ENCODE measurements around the gene ASB7.
"Not testable (repeated sequence)": the region's sequence is repeated elsewhere in the genome, so short reads cannot be mapped to it uniquely, and the experiment has no call there.

Gene ASB7, protein sequence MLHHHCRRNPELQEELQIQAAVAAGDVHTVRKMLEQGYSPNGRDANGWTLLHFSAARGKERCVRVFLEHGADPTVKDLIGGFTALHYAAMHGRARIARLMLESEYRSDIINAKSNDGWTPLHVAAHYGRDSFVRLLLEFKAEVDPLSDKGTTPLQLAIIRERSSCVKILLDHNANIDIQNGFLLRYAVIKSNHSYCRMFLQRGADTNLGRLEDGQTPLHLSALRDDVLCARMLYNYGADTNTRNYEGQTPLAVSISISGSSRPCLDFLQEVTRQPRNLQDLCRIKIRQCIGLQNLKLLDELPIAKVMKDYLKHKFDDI

DNA sequence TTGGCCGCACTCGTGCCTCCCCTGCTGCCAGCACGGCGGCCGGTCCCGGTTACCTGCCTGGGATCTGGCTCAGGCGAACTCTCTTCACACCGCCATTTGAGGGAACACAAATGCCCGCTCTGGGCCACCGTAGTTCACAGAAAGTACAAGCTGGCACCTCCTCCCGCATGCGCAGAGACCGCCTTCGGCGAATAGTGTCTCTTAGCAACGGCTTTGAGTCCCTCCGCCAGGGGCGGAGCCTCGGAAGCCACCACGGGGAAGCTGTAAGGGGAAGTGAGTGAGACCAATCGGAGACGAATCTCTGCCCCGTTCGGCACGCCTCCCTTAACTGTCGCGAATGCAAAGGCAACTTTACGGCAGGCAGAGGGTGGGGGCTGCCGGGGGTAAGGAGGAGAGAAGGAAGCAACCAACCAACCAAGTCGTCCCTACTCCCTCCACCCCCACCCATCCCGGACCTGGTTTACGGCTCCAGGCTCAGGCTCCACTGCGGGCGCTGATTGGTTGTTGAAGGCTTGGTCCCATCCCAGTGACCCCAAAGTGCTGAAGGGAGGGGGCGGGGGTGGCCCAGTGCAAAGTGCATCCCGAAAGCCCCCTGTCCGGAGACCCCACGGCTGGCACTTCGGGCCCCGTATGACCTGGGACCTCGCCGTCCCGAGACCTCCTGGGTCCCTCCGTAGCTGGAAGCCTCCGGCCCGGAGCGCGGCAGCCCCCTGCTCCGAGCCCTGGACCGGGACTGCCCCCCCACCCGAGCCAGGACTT is at the start of gene ASB7, which contains the start of gene LINS1:
Gene ASB7, plus strand, starts transcription at position 526 of the 759 bp plus-strand sequence. CDS start 9,628 bp downstream, outside the sequence.
Gene LINS1, minus strand, starts transcription at position 121 of the 759 bp plus-strand sequence. CDS start 21,342 bp downstream, outside the sequence.
- peak; percentile 99 for DNase-seq

DNA sequence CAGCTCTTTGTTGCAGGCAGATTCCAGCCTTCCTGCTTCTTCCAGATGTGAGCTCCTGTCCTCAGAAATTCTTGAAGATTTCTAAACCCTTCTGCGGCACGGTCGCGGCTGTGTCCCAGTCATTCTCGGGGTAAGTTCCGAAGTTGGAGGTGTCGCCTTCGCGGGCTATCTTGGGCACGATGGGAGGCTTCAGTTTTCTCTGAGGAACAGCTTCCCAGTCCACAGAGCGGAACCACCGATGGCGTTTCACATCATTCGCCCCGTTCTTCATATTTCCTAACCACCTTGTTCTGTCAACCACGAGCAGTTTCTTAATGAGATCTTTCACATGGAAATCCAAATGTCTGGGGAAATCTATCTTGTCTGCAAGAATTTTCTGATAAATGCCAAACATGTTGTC is 48.9 kb upstream of the ASB7 start:
- no peak for DNase-seq

DNA sequence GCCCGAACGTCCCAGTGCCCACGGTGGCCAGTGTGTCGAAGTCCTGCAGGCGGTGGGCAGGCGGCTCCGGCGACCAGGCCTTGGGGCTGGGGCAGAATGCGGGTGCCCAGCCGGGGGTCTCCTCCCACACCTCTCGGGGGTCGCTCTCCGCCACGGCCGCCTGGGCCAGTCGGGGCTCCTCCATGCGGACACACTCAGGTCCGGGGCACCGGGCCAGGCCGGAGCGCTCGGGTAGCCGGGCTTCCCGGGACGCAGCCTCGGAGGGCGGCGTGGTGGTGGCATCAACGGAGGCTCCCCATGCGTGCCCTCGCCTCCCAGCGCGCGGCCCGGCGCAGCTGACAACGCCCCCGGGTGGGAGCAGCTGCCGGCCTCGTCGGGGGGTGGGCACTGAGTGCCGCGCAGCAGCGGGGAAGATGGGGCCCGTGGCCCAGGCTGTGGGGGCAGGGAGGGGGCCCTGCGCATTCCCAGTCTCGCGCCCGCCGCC is 43.6 kb upstream of the ASB7 start:
- no peak for DNase-seq

DNA sequence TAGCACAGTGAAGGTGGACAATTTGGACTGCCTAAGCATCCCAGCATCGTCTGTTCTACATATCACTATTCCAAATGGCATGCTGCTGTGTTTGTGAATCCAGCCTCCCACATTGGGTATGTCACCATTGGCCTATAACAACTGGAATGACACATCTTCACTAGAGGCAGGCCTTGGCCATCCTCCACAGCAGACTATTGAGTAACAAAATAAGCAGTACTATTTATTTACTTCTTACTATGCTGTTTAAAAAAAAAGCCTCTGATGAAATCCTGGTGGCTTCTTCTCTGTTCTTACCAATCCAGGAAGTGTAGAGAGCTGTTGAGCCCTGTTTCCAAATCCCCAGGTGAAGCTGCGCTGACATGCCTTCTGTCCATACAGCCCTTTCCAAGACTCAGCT is 43.1 kb upstream of the ASB7 start:
- DNase-seq: no peak

DNA sequence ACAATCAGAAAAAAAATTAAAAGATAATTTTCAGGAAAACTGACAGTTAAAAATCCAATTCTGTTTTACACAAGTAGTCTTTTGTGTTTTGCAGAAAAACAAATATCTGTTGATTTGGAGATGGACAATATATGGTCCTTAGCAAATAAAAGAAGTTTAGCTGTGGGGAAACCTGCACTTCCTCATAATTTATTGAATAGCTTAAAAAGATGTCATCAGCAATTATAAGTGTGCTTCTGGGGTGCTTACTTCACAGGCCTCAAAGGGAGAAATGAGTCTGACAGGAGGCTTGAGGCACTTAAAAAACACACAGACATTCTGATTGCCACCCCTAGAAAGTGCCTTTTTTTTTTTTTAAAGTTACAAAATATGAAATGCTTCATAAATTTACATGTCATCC is 42.1 kb upstream of the ASB7 start:
- DNase-seq: no peak

DNA sequence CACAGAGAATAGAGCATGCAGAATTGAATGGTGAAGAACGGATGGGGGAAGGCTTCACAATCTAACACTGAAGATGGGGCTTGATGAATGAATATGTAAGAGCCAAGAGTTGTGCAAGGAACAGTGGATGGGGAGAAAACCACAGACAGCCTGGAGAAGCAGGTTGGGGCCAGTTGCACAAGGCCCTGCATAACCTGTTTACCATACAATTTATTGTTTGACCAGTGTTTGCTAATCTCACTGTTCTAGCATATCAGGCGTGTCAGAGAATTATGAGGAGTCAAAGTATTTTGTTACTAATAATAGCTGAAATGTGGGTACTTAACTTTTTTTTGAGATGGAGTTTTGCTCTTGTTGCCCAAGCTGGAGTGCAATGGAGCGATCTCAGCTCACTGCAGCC is 36.8 kb upstream of the ASB7 start:
- no peak for DNase-seq

DNA sequence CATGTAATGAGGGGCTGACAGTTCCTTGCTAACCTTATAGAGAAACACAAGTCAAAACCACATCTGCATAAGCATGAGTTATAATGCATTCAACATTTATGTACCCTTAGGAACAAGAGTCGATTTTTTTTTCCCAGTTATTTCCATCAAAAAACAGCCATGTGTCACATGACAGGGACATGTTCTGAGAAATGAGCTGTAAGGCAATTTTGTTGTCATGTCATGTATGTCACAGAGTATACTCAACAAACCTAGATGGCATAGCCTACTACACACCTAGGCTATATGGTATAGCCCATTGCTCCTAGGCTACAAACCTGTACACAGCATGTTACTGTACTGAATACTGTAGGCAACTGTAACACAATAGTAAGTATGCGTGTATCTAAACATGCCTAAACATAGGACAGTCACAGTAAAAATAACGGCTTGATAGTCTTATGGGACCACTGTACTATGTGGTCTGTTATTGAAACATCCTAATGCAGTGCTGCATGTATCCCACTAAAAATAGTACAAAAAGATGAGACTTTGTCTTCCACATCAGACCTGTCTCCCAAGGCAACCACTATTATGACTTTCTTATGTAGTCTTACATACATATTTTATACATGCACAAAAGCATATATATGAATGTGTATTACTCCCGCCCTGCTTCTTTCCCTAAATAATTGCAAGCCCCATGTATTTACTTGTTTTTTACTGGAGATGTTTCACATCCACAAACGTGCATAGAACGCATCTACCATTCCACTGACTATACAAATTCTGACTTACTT is 35.4 kb upstream of the ASB7 start:
- DNase-seq: no peak

DNA sequence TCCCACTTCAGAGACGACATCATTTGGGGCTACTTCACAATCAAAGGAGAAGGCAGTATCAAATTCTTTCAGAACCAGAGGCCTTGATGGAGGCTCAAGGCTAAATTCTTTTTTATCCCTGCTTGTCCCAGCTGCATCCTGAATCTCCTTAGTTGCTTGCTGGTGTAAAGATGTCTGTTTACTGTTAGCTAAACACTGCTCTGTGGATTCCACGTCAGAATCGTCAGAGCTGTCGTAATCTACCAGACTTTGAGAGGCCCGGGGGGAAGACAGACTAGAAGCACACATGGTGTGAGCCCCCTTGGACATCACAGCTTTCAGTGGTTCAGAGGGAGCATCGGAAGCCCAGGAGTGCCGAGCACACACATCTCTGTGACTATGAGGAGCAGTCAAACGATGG is 33.0 kb upstream of the ASB7 start:
- DNase-seq: no peak

DNA sequence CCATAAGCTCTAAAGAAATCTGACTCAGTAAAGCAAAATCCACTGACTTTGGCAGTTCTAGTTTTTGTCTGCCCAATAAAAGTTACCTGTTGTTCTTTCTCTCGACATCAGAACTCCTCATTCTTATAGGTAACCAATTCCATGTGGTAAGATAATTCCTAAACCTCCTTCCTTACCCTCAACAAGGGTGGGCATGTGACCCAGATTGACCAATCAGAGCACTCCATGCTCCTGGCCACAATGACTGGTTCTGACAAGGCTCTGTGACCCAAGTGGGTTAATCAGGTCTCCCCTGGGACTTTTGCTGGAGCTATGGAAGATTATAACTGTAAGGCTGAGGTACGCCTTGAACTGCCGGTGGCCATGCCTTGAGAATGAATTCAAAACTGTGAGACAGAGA is 32.1 kb upstream of the ASB7 start:
- no peak for DNase-seq

DNA sequence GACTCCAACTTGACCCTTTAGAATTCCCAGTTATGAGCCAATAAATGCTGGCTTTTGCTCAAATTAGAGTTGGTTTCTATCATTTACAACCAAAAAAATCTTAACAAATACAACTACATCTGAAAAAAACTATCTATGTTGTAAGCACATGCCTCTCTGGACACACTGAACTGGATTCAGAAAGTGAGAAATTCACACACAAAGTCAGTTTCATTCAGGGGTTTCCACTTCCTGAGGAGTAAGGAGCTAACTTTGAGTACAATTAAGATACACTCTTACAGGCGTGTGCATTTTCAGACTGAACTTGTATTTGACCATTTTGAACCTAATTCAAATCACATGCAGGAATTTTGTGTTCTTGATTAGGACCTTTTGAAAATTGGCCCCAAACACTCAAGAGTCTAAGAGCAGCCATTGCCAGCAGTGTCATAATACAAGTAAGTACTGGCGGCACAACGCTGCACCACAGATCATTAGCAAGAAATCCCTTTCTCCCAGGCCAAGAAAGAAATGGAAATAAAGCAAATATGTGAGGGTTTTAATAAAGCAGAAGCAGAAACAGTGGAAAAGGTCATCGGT is 31.6 kb upstream of the ASB7 start:
- no peak for DNase-seq

DNA sequence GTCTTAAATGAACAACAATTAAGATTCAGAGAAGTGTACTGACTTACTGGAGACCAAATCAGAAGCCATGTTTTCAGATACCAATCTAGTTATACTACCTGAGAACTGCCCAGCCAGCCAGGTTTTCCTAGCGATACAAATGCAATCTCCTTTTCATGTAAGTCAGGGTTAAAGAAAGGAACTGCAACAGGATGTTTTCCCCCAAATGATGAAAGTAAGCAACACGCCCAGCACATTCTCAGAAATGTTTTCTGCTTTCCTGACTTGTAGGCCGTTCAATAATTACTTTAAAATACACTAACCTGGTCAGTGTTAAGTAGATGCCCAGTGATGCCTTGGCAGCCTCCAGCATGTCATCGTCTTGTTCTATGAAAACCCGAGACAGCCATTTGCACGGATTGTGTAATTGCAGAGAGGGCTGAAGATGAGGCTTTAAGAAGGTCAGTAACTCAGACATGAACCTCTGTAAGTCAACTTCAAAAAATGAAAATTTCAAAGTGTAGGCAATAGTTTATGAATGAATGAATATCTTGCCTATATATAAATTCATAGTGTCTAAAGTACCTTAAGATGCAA is 30.7 kb upstream of the ASB7 start:
- DNase-seq: no peak

DNA sequence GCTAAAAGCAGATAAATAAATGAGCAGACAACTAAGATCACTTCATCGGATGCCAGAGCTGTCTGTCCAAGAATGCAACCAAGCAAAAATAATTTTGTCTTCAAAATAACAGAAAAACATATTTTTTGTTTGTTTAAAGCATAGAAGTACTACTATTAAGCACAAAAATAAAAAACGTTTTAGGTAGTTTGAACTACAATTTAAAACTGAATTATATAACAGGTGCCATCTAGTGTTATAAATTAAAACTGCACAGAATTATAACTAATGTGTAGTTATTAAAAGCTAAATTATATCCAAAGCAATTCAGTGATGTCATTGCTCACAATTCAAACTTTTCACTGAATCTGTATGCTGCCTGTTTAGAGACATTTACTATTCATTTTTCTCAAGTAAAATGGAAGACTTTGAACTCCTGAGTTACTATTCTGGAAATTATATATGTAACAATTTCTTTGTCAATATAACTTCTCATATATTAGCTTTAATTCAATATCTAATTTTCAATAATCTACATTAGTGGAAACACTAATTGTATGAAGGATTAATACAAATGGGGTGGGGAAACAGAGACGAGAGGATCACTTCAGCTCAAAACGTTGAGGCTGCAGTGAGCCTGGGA is 29.9 kb upstream of the ASB7 start:
- DNase-seq: no peak

DNA sequence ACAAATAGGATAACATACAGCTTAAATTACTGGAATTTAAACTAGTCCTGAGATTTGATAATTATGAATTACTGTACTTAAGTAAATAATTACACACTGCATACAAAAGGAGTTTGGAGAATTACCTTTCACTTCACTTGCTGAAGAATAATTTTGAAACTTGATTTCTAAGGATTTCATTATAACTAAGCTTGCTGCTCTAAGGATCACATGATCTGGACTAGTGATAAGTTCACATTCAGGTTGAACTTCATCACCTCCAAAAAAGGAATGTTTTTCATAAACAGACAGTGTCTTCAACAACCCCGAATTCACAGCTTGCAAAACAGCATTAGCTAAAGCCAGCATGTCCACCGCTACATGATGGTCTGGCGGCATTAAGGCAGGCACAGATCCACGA is 28.9 kb upstream of the ASB7 start:
- no peak for DNase-seq

DNA sequence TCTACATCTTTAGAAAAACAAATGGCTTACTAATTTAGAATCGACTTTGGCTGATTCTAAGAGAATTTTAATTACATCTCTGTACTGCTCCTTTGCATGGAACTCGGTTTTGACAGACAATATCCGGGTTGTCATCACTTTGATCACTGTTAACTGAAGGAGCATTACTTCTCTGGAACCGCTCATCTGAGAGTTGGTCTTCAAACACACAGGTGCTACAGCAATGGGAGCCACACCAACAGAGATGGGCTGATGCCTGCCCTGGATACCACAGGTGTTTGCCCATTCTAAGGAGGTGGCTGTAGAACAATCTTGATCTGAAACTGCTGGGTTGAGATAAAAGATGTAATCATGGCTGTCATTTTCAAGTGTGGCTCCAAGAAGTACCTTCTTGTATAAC is 22.0 kb upstream of the ASB7 start:
- no peak for DNase-seq

DNA sequence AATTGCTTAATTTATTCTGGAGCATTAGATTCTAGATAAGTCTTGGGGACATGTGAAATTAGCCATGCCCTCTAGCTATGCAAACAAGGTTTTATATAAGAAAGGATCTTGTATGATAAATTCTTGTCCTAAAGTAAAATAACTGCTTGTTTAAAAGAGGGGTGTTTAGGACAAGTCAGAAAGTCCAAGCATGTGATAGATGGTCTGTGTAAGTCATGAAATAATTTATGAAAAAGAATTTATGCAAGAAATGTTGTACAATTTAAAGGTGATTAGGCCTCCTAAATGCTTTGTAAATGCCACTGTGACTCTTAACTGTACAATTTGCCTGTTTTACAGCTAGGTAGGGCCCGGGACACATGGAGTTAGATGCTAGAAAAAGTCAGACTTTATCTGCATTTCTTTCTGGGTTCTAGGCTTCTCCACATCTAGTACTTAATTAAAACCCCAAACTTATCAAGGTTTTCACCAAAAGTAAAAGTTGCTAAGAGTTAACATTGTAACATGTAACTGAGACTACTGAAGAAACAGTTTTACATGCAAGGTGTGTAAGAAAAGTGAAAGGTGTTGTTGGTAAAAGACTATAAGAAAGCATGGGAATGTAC is 13.6 kb upstream of the ASB7 start:
- no peak for DNase-seq

DNA sequence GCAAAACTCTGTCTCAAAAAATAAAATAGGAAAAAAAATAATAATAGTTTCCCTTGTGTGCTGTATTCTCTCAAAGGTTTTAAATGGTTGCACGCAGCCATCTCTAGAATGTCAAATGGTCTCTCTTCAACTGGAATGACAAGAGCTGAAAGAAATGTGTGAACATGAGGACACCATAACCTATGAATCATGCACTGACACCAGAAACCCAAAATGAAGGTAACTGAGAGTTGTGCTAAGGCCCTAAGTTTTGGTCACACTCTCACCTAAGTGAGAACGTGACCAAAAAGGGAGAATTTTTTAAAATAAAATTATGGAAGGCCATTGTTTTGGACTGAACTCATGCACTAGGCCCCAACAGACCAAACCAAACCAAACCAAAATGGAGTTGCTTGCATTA is 11.2 kb upstream of the ASB7 start:
- not testable (repeated sequence) for DNase-seq

DNA sequence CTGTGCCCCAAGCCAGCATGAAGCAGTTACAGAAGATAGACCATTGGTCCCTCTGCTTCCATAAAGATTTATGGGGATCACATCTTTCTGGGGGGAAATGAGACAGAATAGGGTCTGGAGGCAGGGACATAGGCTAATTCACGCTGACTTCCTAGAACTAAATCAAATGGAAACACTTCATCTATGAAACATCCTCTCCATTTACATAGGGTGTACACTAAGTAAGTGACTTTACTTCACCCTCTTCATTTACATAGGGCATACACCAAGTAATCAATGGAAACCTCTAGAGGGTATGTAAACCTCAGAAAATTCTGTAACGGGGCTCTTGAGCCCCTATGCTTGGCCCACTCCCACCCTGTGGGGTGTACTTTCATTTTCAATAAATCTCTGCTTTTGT is 10.6 kb upstream of the ASB7 start:
- no peak for DNase-seq

DNA sequence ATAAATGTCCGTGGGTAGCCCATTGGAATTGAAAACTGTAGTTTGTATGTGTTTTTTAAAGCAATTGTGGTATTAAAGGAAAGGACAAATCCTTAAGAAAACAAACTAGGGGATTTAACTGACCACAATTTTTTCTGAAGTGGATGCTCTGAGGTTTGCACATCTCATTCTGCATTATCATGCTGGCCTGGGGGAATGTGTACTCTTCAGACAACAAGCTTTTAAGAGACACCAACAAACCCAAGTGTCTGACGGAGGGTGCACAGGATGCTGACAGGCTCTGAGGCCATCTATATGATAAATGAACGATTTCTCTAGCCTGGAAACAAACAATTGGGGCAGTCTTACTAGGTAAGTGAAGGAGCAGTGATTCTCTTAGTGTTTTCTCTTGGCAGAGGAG is 9.5 kb upstream of the ASB7 start:
- no peak for DNase-seq

DNA sequence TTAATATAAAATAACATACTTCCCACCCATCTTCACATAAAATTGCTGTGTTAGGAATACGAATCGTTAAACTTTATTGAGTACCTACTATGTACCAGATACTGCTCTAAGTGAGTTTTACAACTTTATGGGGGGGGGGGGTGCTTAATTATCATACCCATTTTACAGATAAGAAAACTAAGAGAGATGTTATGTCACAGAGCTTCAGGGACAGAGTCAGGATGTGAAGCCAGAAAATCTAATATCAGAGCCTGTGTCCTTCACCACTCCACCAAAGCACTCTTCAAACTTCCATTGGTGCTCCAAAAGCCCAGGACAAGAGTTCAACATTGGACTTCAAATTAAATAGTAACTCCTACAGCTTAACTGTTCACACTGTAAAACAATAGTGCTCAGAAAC is 9.0 kb upstream of the ASB7 start:
- DNase-seq: no peak

DNA sequence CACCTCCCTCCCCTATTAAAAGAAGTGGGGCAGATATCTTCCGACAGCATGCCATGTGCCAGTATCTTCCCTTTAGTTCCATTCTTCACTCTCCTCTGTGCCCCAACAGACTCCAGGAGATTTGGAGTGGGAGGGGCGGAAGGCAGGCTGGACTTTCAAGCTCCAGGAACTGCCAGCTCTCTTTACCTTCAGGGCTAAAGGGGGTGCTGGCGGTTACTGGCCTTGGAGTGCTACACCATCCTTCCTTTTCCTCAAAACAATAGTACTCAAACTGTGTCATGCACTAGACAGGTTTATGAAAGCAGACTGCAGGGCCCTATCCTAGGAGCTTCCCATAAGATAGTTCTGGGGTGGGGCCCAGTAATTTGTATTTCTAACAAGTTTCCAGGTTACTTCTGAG is 6.4 kb upstream of the ASB7 start:
- no peak for DNase-seq

DNA sequence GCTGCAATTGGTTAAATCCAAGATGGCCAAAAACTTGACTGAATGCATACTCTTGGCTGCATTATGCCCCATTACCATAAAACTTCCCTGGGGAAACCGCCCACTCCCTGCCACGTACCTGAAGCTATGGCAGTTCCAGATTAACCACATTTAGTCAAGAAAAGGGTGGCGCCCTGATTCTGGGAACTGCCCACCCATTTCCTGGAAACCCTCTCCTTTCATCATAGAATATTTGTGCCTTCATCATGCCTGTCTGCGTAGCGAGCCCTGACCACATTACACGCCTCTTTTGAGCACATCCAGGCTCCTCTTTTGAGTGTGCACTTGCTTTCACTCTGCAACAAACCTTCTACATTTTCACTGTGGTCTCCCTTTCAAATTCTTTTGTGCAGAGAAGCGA is 5.6 kb upstream of the ASB7 start:
- no peak for DNase-seq

DNA sequence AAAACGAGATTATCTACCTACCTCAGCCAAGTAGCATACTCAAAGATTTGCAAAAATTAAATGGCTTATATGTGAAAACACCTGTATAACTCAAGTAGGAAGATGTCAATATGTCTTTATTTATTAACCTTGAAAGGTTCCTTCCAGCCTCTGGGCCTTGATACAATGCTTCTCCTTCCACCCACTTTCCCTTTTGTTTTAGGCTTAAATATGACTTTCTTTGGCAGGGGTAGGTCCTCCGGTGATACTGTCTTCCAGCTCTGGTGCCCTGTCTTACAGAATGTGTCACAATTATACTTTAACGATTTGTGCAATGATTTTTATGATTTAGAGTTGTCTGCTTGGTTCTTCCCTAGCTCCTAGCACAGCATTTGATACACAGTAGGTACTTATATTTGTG is 4.5 kb upstream of the ASB7 start:
- no peak for DNase-seq
